ENCODE measurements around the gene DIO3. TPM values are rescaled to one million over a fixed set of nuclear protein-coding genes. Genes with fewer than 3 reads are reported as not detected.
"Not testable (repeated sequence)": the region's sequence is repeated elsewhere in the genome, so short reads cannot be mapped to it uniquely, and the experiment has no call there.

The DIO3 gene
- total RNA-seq, 1 donor from 2014 or later: 0.67 TPM

- Histone ChIP-seq H3K9me3 (no peaks in the 10 kb centered on the region), H3K4me1 (no peaks in the 10 kb centered on the region), H3K4me3 (no peak overlapping the region), H3K27ac (no peak overlapping the region), H3K36me3 (no peaks in the 10 kb centered on the region), H3K27me3 (peaks cover 1% of the 10 kb centered on the region)
- intact Hi-C loops (cut with DNase I): no loop called here
- no peak for ATAC-seq
- no peak for TF ChIP-seq CTCF (IDR thresholded peaks at IDR 0.05)
- no peak for DNase-seq
These were observed 12.1 kb upstream of the DIO3 start for GRCh38 chr14:101549154-101549553.

GRCh38 chr14:101550202-101550912, 10.9 kb upstream of the DIO3 start:
- H3K27me3 ChIP-seq; ATAC-seq; H3K9me3 ChIP-seq; H3K4me3 ChIP-seq; H3K36me3 ChIP-seq; H3K4me1 ChIP-seq; H3K27ac ChIP-seq; DNase-seq; intact Hi-C loops (cut with DNase I): not testable (repeated sequence)

- no peak overlapping the region for H3K4me3 ChIP-seq
- H3K27me3 ChIP-seq: peaks cover 8% of the 10 kb centered on the region
- DNase-seq (no peak), ATAC-seq (no peak)
- H3K4me1 ChIP-seq: peaks cover 1% of the 10 kb centered on the region
- H3K9me3 ChIP-seq: no peaks in the 10 kb centered on the region
- intact Hi-C loops (cut with DNase I): no loop called here
- H3K27ac ChIP-seq: no peak overlapping the region
- no peak for TF ChIP-seq CTCF (IDR thresholded peaks at IDR 0.05)
- no peaks in the 10 kb centered on the region for H3K36me3 ChIP-seq
These were observed 9.3 kb upstream of the DIO3 start for GRCh38 chr14:101551729-101552595.

GRCh38 chr14:101552786-101553231, 8.5 kb upstream of the DIO3 start:
- Histone ChIP-seq H3K4me1 (peaks cover 4% of the 10 kb centered on the region), H3K4me3 (no peak overlapping the region), H3K36me3 (no peaks in the 10 kb centered on the region), H3K27me3 (peaks cover 16% of the 10 kb centered on the region), H3K9me3 (no peaks in the 10 kb centered on the region), H3K27ac (no peak overlapping the region)
- intact Hi-C loops (cut with DNase I): no loop called here
- no peak for TF ChIP-seq CTCF (IDR thresholded peaks at IDR 0.05)
- DNase-seq: no peak
- ATAC-seq: no peak

GRCh38 chr14:101553393-101553792, 7.9 kb upstream of the DIO3 start:
- H3K36me3 ChIP-seq: no peaks in the 10 kb centered on the region
- H3K4me3 ChIP-seq: no peak overlapping the region
- peaks cover 4% of the 10 kb centered on the region for H3K4me1 ChIP-seq
- H3K27me3 ChIP-seq: peaks cover 19% of the 10 kb centered on the region
- intact Hi-C loops (cut with DNase I): no loop called here
- no peak for DNase-seq
- no peak for TF ChIP-seq CTCF (IDR thresholded peaks at IDR 0.05)
- ATAC-seq: no peak
- H3K27ac ChIP-seq: no peak overlapping the region
- H3K9me3 ChIP-seq: no peaks in the 10 kb centered on the region

GRCh38 chr14:101553931-101554330, 7.4 kb upstream of the DIO3 start:
- ATAC-seq (no peak), DNase-seq (no peak)
- H3K27me3 ChIP-seq: peaks cover 19% of the 10 kb centered on the region
- no peak for TF ChIP-seq CTCF (IDR thresholded peaks at IDR 0.05)
- peaks cover 4% of the 10 kb centered on the region for H3K4me1 ChIP-seq
- H3K9me3 ChIP-seq: no peaks in the 10 kb centered on the region
- intact Hi-C loops (cut with DNase I): no loop called here
- H3K27ac ChIP-seq: no peak overlapping the region
- H3K36me3 ChIP-seq: no peaks in the 10 kb centered on the region
- no peak overlapping the region for H3K4me3 ChIP-seq

All from upper lobe of right lung (tissue), 1 donor.